Calu3 (cell line): Measurements from ENCODE around the gene NISCH. TPM values are rescaled to one million over a fixed set of nuclear protein-coding genes. Genes with fewer than 3 reads are reported as not detected.

Source experiments
- BruUV-seq: library from RNA; stranded (reverse); fragments of 400-500 nt; replicated peaks from 2 replicates; lab custom pipeline; 2021; lab: Mats Ljungman, UMichigan
- CTCF ChIA-PET: fragments of 300-600 bp; sonication (Branson Sonifier 250); formaldehyde crosslinking; loops from one replicate; lab custom pipeline; 2022; ENCODE audit warnings: antibody characterized with exemption; lab: Charles Lee
- DNase-seq: peaks from one replicate; pipeline ENCODE4 v3.0.0; 2022
- H3K27ac Mint-ChIP-seq: one replicate; pipeline ENCODE4 v1.8.0; 2022; ENCODE audit warnings: mixed read lengths; ENCODE audit not compliant: unreplicated experiment
- H3K27me3 Mint-ChIP-seq: one replicate; pipeline ENCODE4 v1.8.0; 2022; ENCODE audit warnings: mixed read lengths; ENCODE audit not compliant: unreplicated experiment
- H3K36me3 Mint-ChIP-seq: one replicate; pipeline ENCODE4 v1.8.0; 2022; ENCODE audit warnings: mild to moderate bottlenecking, moderate library complexity, mixed read lengths; ENCODE audit not compliant: insufficient read depth, unreplicated experiment
- H3K4me1 Mint-ChIP-seq: one replicate; pipeline ENCODE4 v1.8.0; 2022; ENCODE audit warnings: mild to moderate bottlenecking, low read depth, mixed read lengths; ENCODE audit not compliant: unreplicated experiment
- H3K4me3 Mint-ChIP-seq: one replicate; pipeline ENCODE4 v1.8.0; 2022; ENCODE audit warnings: mild to moderate bottlenecking, low read depth, moderate library complexity, mixed read lengths; ENCODE audit not compliant: unreplicated experiment
- H3K9me3 Mint-ChIP-seq: one replicate; pipeline ENCODE4 v1.8.0; 2022; ENCODE audit warnings: low read depth, mixed read lengths; ENCODE audit not compliant: unreplicated experiment
- intact Hi-C: fragments of 100-400 bp; cut with micrococcal nuclease; formaldehyde crosslinking; loops from one replicate; pipeline ENCODE4 v1.10.0; 2022; ENCODE audit not compliant: unreplicated experiment
- total RNA-seq: library from RNA; stranded (reverse); gene quantifications from 2 replicates; pipeline ENCODE4 v1.2.3, GENCODE V29; 2022
- TF ChIP-seq, protein P1 (sequence below): fragments of 200-600 bp; IDR thresholded peaks from one replicate; pipeline ENCODE4 v1.8.0; 2022; ENCODE audit warnings: antibody characterized with exemption; ENCODE audit not compliant: unreplicated experiment

The NISCH gene
- total RNA-seq, 1 experiment from 2014 or later = 58.6 TPM

DNA sequence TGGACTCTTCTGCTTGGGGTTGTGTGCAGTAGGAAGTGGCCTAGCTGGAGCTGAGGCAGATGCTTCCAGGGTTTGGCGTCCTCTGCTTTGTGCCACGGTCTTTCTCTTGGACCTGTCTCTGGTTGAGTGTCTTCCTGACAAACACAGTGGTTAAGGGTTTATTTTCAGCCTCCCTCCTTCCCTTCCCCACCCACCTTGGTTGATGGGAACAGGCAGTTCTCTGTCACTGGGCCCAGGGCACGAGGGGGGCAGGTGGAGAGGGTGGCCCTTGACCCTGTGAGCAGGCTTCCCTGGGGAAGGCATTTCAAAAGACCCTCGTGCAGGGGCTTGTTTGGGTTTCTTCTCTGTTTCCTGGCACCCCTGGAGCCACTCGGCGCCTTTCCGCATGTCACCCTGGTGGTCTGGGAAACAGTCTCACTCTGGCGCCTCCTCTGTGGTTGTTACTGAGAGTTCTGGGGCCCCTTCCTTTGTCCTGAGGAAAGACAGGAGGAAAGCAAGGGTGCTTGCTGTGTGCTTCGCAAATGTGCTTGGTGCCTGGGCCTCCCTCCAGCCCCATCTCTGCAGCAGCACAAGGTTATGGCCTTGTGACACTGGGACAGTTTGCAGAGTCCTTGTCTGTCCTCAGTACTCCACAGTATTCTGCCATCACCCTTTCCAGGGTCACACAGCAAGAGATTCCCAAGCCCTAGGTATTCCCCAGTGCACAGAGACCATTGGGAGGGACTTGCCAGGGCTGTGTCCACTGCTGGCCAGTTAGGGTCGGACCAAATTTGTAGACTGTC, 29.5 kb downstream of the NISCH start:
- no peak overlapping the region for H3K4me3 Mint-ChIP-seq
- CTCF ChIA-PET = no interaction called here
- H3K9me3 Mint-ChIP-seq = no peaks in the 10 kb centered on the region
- DNase-seq = no peak
- H3K27ac Mint-ChIP-seq = no peak overlapping the region
- intact Hi-C loops = no loop called here
- H3K27me3 Mint-ChIP-seq = no peaks in the 10 kb centered on the region
- TF ChIP-seq, protein P1, sequence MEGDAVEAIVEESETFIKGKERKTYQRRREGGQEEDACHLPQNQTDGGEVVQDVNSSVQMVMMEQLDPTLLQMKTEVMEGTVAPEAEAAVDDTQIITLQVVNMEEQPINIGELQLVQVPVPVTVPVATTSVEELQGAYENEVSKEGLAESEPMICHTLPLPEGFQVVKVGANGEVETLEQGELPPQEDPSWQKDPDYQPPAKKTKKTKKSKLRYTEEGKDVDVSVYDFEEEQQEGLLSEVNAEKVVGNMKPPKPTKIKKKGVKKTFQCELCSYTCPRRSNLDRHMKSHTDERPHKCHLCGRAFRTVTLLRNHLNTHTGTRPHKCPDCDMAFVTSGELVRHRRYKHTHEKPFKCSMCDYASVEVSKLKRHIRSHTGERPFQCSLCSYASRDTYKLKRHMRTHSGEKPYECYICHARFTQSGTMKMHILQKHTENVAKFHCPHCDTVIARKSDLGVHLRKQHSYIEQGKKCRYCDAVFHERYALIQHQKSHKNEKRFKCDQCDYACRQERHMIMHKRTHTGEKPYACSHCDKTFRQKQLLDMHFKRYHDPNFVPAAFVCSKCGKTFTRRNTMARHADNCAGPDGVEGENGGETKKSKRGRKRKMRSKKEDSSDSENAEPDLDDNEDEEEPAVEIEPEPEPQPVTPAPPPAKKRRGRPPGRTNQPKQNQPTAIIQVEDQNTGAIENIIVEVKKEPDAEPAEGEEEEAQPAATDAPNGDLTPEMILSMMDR = no peak
- no peaks in the 10 kb centered on the region for H3K4me1 Mint-ChIP-seq
- no TSS peak for BruUV-seq
- H3K36me3 Mint-ChIP-seq = peaks cover 5% of the 10 kb centered on the region

DNA sequence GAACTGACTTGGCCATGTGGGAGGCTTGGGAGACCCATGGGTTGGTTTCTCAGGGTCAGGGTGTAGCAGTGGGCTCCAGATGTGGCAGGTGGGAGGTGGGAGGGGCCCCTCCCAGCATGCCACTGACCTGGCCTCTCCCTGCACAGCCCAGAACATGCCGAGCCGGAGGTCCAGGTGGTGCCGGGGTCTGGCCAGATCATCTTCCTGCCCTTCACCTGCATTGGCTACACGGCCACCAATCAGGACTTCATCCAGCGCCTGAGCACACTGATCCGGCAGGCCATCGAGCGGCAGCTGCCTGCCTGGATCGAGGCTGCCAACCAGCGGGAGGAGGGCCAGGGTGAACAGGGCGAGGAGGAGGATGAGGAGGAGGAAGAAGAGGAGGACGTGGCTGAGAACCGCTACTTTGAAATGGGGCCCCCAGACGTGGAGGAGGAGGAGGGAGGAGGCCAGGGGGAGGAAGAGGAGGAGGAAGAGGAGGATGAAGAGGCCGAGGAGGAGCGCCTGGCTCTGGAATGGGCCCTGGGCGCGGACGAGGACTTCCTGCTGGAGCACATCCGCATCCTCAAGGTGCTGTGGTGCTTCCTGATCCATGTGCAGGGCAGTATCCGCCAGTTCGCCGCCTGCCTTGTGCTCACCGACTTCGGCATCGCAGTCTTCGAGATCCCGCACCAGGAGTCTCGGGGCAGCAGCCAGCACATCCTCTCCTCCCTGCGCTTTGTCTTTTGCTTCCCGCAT, 31.8 kb downstream of the NISCH start:
- BruUV-seq = no TSS peak
- CTCF ChIA-PET = no interaction called here
- H3K4me3 Mint-ChIP-seq = no peak overlapping the region
- peaks cover 10% of the 10 kb centered on the region for H3K36me3 Mint-ChIP-seq
- no peak for DNase-seq
- intact Hi-C loops = no loop called here
- TF ChIP-seq, protein P1 = no peak
- no peaks in the 10 kb centered on the region for H3K4me1 Mint-ChIP-seq
- no peaks in the 10 kb centered on the region for H3K9me3 Mint-ChIP-seq
- no peaks in the 10 kb centered on the region for H3K27me3 Mint-ChIP-seq
- no peak overlapping the region for H3K27ac Mint-ChIP-seq

DNA sequence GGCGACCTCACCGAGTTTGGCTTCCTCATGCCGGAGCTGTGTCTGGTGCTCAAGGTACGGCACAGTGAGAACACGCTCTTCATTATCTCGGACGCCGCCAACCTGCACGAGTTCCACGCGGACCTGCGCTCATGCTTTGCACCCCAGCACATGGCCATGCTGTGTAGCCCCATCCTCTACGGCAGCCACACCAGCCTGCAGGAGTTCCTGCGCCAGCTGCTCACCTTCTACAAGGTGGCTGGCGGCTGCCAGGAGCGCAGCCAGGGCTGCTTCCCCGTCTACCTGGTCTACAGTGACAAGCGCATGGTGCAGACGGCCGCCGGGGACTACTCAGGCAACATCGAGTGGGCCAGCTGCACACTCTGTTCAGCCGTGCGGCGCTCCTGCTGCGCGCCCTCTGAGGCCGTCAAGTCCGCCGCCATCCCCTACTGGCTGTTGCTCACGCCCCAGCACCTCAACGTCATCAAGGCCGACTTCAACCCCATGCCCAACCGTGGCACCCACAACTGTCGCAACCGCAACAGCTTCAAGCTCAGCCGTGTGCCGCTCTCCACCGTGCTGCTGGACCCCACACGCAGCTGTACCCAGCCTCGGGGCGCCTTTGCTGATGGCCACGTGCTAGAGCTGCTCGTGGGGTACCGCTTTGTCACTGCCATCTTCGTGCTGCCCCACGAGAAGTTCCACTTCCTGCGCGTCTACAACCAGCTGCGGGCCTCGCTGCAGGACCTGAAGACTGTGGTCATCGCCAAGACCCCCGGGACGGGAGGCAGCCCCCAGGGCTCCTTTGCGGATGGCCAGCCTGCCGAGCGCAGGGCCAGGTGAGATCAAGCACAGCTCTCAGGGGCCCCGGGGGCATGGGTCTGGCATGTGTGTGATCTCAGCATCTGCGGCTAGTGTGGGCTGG, 32.6 kb downstream of the NISCH start:
- H3K27ac Mint-ChIP-seq = no peak overlapping the region
- no peak overlapping the region for H3K4me3 Mint-ChIP-seq
- CTCF ChIA-PET = interaction anchor here (0.6 kb wide), 1 partner anchor 55 kb away, joined by 3 read pairs; no protein-coding TSS in a partner anchor
- BruUV-seq = no TSS peak
- TF ChIP-seq, protein P1 = no peak
- H3K9me3 Mint-ChIP-seq = no peaks in the 10 kb centered on the region
- H3K27me3 Mint-ChIP-seq = no peaks in the 10 kb centered on the region
- intact Hi-C loops = no loop called here
- no peak for DNase-seq
- peaks cover 10% of the 10 kb centered on the region for H3K36me3 Mint-ChIP-seq
- no peaks in the 10 kb centered on the region for H3K4me1 Mint-ChIP-seq

DNA sequence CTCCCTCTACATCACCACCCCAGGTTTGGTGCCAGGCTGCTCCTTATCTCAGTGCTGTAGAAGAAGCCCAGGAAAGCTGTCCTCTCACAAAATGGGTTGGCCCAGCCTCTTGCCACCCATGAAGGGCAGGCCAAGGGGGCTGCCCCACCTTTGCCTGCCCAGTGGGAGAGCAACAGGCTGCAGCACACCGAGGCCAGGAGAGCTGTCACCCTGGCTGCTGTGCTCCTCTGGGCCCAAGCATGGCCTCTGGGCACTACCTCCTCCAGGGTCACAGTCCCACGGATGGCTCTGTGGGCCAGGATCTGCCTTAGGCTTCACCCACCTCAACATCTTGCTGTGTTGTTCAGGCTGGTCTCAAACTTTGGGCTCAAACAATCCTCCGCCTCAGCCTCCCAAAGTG, 33.3 kb downstream of the NISCH start:
- CTCF ChIA-PET = no interaction called here
- DNase-seq = no peak
- Mint-ChIP-seq H3K9me3 (no peaks in the 10 kb centered on the region), H3K27me3 (no peaks in the 10 kb centered on the region), H3K27ac (no peak overlapping the region), H3K4me3 (no peak overlapping the region), H3K4me1 (no peaks in the 10 kb centered on the region), H3K36me3 (peaks cover 10% of the 10 kb centered on the region)
- TF ChIP-seq, protein P1 = no peak
- intact Hi-C loops = no loop called here
- no TSS peak for BruUV-seq
